Smooth muscle cell (in vitro differentiated cells): ENCODE data around the gene PTPRE. TPM values are rescaled to one million over a fixed set of nuclear protein-coding genes. Genes with fewer than 3 reads are reported as not detected.
"Not testable (repeated sequence)": the region's sequence is repeated elsewhere in the genome, so short reads cannot be mapped to it uniquely, and the experiment has no call there.

Experiments used
- DNase-seq: peaks from one replicate; lab custom pipeline; 2025; ENCODE audit not compliant: unreplicated experiment; lab: John Stamatoyannopoulos, UW
- H2AFZ ChIP-seq: fragments of 200-600 bp; sonication (generic); 2 replicates; pipeline ENCODE4 v1.6.0; 2016; ENCODE audit warnings: antibody characterized with exemption, low read depth, mild to moderate bottlenecking
- H3F3A ChIP-seq: fragments of 200-600 bp; sonication (generic); 2 replicates; pipeline ENCODE4 v1.6.0; 2017; ENCODE audit warnings: antibody characterized with exemption, low read depth
- H3K27ac ChIP-seq: fragments of 200-600 bp; sonication (generic); 2 replicates; pipeline ENCODE4 v1.5.1; 2016; ENCODE audit warnings: low read depth, mild to moderate bottlenecking
- H3K27me3 ChIP-seq: fragments of 200-600 bp; sonication (generic); 2 replicates; pipeline ENCODE4 v1.6.1; 2016; ENCODE audit warnings: low read depth, mild to moderate bottlenecking
- H3K36me3 ChIP-seq: fragments of 200-600 bp; sonication (generic); 2 replicates; pipeline ENCODE4 v1.5.1; 2016; ENCODE audit warnings: low read depth
- H3K4me1 ChIP-seq: fragments of 200-600 bp; sonication (generic); 2 replicates; pipeline ENCODE4 v1.5.1; 2016; ENCODE audit warnings: low read depth
- H3K4me2 ChIP-seq: fragments of 200-600 bp; sonication (generic); 2 replicates; pipeline ENCODE4 v1.6.0; 2016; ENCODE audit warnings: mild to moderate bottlenecking
- H3K4me3 ChIP-seq: fragments of 200-600 bp; sonication (generic); 2 replicates; pipeline ENCODE4 v1.5.1; 2016; ENCODE audit warnings: mild to moderate bottlenecking
- H3K79me2 ChIP-seq: fragments of 200-600 bp; sonication (generic); 2 replicates; pipeline ENCODE4 v1.6.0; 2016; ENCODE audit warnings: low read depth, mild to moderate bottlenecking
- H3K9ac ChIP-seq: fragments of 200-600 bp; sonication (generic); 2 replicates; pipeline ENCODE4 v1.6.0; 2016; ENCODE audit warnings: low read depth
- H3K9me3 ChIP-seq: fragments of 200-600 bp; sonication (generic); replicated peaks from 2 replicates; pipeline ENCODE4 v1.5.1; 2016; ENCODE audit warnings: low read depth
- H4K20me1 ChIP-seq: fragments of 200-600 bp; sonication (generic); 2 replicates; pipeline ENCODE4 v1.6.0; 2016; ENCODE audit warnings: low read depth
- CTCF ChIP-seq: fragments of 200-600 bp; sonication (generic); IDR thresholded peaks from 2 replicates; pipeline ENCODE4 v1.5.1; 2017; ENCODE audit warnings: borderline replicate concordance, mild to moderate bottlenecking, antibody characterized with exemption; ENCODE audit not compliant: insufficient read depth, poor library complexity, severe bottlenecking
- WGBS: methylation state at CpG from one replicate; pipeline ENCODE4 v1.1.7; 2016; ENCODE audit warnings: low lambda C conversion rate; 5-methylcytosine and 5-hydroxymethylcytosine counted together
- polyA plus RNA-seq: library from polyadenylated mRNA; unstranded; fragments of >200 nt; fragmentation: Nextera tagmentation; extraction: Ambion mirVana; gene quantifications from 2 replicates; pipeline ENCODE4 v1.2.1, GENCODE V29; 2016
- total RNA-seq: library from RNA; depleted of rRNA; stranded (reverse); fragments of >200 nt; gene quantifications from 2 replicates; pipeline ENCODE4 v1.2.3, GENCODE V29; 2014

Gene PTPRE
- total and polyA plus RNA-seq, 2 experiments from 2014 or later, result 17.1 to 22.7 TPM

- no peak for TF ChIP-seq CTCF
- Histone ChIP-seq H3K79me2 (no peaks in the 10 kb centered on the region), H3K9ac (no peak overlapping the region), H3K27me3 (no peaks in the 10 kb centered on the region), H3K4me2 (no peak overlapping the region), H2AFZ (no peak overlapping the region), H3F3A (no peaks in the 10 kb centered on the region), H3K27ac (no peak overlapping the region), H4K20me1 (no peaks in the 10 kb centered on the region), H3K9me3 (no peaks in the 10 kb centered on the region), H3K36me3 (no peaks in the 10 kb centered on the region), H3K4me1 (no peaks in the 10 kb centered on the region), H3K4me3 (no peak overlapping the region)
- DNase-seq, result no peak
- 77% methylated on average over 17 of the region's 17 CpGs for WGBS
Measured at GRCh38 chr10:128091636-128092210, 184.8 kb downstream of the PTPRE start.

- 61% methylated on average over 3 of the region's 3 CpGs for WGBS
- Histone ChIP-seq H3K4me1 (no peaks in the 10 kb centered on the region), H3K27ac (no peak overlapping the region), H3K27me3 (no peaks in the 10 kb centered on the region), H3K4me3 (no peak overlapping the region), H3F3A (no peaks in the 10 kb centered on the region), H3K9ac (no peak overlapping the region), H2AFZ (no peak overlapping the region), H3K36me3 (no peaks in the 10 kb centered on the region), H3K79me2 (no peaks in the 10 kb centered on the region), H3K9me3 (no peaks in the 10 kb centered on the region), H4K20me1 (no peaks in the 10 kb centered on the region), H3K4me2 (no peak overlapping the region)
- no peak for TF ChIP-seq CTCF
- no peak for DNase-seq
Measured at GRCh38 chr10:128092454-128092853, 185.6 kb downstream of the PTPRE start.

- H3F3A ChIP-seq, H3K9me3 ChIP-seq, H3K9ac ChIP-seq, H3K4me3 ChIP-seq, H3K36me3 ChIP-seq, H2AFZ ChIP-seq, H3K4me2 ChIP-seq, DNase-seq, H4K20me1 ChIP-seq, H3K27ac ChIP-seq, H3K4me1 ChIP-seq, H3K79me2 ChIP-seq, H3K27me3 ChIP-seq: not testable (repeated sequence)
- WGBS, result 96% methylated on average over 4 of the region's 4 CpGs
Measured at GRCh38 chr10:128094596-128094995, 187.7 kb downstream of the PTPRE start.

- no peak overlapping the region for H3K9ac ChIP-seq
- WGBS, result 90% methylated on average over 11 of the region's 11 CpGs
- no peak for DNase-seq
- H3K27ac ChIP-seq, result no peak overlapping the region
- H3K4me1 ChIP-seq, result no peaks in the 10 kb centered on the region
- no peaks in the 10 kb centered on the region for H4K20me1 ChIP-seq
- no peak overlapping the region for H2AFZ ChIP-seq
- H3K4me2 ChIP-seq, result no peak overlapping the region
- no peaks in the 10 kb centered on the region for H3K9me3 ChIP-seq
- H3K79me2 ChIP-seq, result no peaks in the 10 kb centered on the region
- TF ChIP-seq CTCF, result no peak
- no peaks in the 10 kb centered on the region for H3K36me3 ChIP-seq
- H3F3A ChIP-seq, result no peaks in the 10 kb centered on the region
- no peak overlapping the region for H3K4me3 ChIP-seq
- H3K27me3 ChIP-seq, result no peaks in the 10 kb centered on the region
Measured at GRCh38 chr10:128095027-128095752, 188.3 kb downstream of the PTPRE start.
